Effector CD4-positive, alpha-beta T cell (primary cell): ENCODE measurements around the gene CBX4.

ENCODE experiments used
- DNase-seq: peaks from one replicate; pipeline ENCODE4 v3.0.0-alpha.2; 2020

The CBX4 gene

GRCh38 chr17:79841369-79842135 lies 2.3 kb upstream of the CBX4 start:
- no peak for DNase-seq

DNA sequence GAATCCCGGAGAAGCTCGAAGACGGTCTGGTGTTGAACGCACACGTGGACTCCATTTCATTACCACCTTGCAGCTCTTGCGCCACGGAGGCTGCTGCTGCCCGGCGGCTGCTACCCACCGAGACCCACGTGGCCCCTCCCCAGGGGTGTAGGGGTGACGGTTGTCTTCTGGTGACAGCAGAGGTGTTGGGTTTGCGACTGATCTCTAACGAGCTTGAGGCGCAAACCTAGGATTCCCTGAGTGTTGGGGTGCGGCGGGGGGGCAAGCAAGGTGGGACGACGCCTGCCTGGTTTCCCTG lies 1.7 kb upstream of the CBX4 start:
- DNase-seq = no peak

DNA sequence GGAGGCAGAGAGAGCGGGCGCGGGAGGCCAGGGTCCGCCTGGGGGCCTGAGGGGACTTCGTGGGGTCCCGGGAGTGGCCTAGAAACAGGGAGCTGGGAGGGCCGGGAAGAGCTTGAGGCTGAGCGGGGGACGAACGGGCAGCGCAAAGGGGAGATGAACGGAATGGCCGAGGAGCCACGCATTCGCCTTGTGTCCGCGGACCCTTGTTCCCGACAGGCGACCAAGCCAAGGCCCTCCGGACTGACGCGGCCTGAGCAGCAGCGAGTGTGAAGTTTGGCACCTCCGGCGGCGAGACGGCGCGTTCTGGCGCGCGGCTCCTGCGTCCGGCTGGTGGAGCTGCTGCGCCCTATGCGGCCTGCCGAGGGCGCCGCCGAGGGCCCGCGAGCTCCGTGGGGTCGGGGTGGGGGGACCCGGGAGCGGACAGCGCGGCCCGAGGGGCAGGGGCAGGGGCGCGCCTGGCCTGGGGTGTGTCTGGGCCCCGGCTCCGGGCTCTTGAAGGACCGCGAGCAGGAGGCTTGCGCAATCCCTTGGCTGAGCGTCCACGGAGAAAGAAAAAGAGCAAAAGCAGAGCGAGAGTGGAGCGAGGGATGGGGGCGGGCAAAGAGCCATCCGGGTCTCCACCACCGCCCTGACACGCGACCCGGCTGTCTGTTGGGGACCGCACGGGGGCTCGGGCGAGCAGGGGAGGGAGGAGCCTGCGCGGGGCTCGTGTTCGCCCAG lies 1.2 kb upstream of the CBX4 start:
- no peak for DNase-seq

- no peak for DNase-seq
Measured at GRCh38 chr17:79838522-79839274, 542 bp downstream of the CBX4 start.

DNA sequence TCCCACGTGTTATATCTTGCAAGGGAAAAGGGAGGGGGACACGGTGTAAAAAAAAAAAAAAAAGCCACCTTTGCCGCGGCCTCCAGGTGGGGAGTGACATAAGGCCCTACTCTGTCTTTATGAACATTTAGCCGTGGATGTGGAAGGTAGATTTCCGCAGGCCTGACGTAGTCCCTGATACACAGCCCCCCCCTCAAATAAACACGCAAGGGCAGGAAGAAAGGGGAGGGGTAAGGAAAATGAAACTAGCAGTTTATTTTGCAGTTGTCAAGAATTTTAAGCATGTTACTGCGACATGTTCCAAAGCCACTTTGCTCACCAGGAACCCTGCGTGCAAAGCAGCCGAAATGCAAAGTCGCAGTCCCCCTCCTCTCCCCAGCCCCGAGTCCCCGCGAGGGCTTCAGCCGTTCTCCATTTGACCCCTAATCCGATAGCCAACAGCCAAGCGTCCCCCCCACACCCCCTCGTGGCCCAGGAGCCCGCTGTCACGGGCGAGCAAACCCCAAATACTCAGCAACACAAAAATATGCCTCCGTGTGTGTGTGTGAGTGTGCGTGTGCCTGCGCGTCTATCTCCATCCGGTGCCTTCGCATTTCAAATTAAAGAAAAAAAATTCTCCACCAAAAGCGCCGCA lies 1.2 kb downstream of the CBX4 start:
- DNase-seq = no peak

GRCh38 chr17:79836972-79837887 lies 2.0 kb downstream of the CBX4 start:
- no peak for DNase-seq

DNA sequence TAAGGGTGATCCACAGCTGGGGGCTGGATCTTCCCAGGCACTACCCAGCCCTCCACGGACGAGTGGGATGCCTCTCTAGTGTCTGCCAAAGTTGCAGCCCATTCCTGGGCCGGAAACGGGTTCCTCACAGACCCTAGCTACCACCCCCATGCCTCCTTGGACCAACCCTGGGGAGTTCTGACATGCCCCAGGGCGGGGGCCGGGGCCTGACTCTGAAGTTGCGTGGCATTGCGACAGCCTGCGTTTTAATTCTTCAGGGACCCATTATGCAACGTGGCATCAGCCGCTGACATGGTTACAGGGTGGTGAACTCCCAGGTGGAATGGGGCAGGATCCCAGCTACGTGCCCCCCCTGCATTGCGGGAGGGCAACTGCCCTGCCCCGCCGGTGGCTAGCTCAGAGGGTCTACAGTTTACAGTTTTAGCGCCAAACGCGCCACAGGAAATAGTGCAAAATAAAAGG lies 2.7 kb downstream of the CBX4 start:
- DNase-seq = no peak

- no peak for DNase-seq
Measured at GRCh38 chr17:79835953-79836509, 3.2 kb downstream of the CBX4 start.

DNA sequence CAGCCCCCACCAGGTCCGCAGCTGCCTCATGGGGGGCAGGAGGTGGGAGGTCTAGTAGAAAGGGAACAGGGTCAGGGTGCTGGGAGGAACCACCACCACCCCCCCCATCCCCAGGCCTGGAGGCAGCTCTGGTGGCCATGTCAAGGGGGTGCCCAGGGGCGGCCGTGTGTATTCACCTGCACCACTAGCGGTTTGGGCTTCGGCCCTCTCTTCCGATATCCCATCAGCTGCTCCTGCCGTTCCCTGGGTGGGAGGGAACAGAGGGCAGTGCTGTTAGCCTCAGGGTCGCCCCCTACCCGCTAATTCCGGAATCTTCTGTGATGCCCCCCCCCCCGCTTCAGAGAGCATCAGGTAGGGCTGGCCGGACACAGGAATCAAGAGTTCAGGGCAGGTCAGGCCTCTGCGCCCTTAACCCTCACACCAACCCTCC lies 3.8 kb downstream of the CBX4 start:
- DNase-seq = no peak

- DNase-seq = no peak
Measured at GRCh38 chr17:79834565-79835469, 4.4 kb downstream of the CBX4 start.

DNA sequence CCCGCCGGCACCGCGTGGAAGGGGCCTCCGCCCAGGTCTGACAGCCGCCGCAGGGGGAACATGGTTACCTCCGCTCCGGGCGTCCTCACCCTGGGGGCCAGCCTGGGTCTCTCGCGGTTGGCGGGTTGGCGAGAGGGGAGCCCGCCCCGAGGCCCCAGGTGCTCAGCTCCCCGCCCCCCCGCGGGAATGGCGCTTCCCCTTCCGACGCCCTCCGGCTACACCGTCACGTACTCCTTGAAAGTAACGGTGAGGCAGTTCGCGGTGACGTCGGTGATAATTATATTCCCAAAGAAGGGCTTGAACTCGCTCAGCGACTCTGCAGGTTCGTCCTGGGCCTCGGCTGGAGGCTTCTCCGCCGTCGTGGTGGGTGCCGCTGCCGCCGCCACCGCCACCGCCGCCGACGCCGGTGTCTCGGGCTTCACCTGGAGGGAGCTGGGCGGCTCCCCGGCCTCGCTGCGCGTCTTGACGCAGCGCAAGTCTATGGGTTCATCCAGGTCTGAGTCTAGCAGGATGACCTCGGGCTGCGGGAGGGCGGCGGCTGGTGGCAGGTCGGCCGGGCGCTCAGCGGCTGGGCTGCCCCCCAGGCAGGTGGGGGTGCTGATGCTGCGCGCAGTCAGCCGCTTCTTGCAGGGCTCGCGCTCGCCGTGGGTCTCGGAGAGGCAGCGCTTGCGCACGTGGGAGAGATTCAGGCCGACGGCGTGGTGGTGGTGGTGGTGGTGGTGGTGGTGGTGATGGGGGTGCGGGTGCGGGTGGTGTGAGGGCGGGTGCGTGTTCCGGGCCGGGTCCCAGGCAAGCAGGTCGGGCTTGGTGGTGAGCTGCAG lies 5.3 kb downstream of the CBX4 start:
- DNase-seq = no peak

DNA sequence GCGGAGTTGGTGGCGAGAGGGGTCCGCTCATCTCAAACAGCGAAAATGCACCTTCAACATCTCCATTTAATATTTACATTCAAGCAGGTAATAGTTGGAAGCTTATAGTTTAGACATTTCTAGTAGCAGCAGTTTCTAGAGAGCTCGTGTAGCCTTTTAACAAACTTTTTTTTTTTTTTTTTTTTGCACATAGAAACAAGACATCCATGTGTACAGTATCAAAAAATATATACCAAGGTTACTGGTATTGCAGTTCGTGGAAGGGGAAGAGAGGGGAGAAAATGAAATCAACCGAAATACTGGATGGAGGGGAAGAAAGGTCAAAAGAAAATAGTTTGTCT lies 6.2 kb downstream of the CBX4 start:
- DNase-seq = no peak

DNA sequence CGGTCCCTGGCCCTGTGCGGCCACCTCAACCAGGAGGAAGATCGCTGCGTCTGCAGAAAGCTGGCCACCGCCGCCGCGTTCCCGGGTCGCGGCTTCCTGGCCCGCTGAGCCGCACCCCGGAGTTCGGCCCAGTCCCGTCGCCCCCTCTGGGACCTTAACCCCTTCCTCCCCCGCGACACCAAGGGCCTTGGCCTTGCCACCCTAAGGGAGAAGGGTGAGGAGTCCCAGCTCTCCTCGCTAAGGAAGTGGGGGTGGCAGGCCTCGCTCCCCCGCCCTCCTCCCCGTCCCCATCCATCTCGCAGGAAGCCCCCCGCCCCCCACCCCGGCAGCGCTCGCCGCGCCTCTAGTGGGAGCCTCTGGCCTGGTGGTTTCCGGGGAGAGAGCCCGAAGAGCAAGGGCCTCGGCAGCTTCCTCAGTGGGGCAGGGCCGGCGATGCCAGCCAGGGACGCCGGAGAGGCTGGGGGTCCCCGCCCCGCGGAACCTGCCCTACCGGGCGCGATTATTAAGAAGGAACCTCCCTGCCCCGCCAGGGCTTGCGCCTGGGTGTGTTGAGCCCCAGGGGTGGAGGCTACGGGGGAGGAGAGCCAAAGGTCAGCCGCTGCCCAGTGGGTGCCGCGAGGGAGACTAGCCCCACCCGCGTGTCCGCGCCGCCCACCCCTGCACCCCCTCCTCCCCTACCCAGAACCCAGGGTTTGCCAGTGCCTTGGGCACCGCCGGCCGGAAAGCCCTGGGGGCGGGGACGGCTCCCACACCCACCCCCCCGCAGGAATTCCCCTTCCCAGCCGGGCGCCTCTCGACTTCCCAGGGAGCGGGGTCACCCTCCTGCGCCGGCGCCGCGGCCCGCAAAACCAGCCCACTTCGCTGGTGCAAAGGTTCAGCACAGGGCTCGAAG lies 6.8 kb downstream of the CBX4 start:
- no peak for DNase-seq

- DNase-seq = no peak
Measured at GRCh38 chr17:79831265-79832217, 7.7 kb downstream of the CBX4 start.

DNA sequence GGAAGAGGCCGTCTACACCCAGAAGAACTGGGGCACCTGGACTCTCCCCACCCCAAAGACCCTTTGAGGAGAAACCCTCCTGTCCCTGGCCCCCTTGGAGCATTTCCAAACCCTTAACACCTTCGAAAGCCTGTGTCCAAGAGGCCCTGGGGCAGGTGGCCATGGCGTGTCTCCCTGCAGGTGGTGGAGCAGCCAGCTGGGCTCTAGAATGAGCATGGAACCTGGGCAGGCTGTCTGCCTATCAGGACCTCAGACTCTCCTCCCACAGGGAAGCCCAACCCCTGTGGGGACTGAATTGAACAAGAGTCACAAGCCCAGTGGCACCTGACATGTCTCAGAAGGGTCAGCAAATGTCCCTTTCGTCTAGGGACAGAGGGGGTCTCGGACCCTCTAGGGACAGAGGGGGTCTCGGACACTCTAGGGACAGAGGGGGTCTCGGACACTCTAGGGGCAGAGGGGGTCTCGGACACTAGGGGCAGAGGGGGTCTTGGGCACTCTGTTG lies 8.4 kb downstream of the CBX4 start:
- DNase-seq = no peak

DNA sequence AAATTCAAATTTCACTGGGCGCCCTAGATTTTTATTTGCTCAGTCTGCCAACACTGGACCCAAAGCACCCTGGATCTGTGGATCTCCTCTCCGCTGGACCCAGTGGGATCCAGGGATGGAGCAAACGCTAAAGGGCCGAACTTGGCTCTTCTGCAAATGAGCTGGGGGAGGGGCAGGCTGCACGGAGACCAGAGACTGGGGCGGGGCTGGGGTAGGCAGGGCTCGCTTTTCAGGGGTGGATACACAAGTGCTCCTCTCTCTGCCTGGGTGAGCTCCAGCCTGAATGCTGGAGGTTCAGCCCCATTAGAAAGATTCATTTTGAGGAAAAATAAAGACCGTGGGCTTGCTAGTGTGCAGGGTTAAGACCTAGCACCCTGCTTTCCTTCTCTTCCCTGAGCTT lies 8.9 kb downstream of the CBX4 start:
- no peak for DNase-seq

DNA sequence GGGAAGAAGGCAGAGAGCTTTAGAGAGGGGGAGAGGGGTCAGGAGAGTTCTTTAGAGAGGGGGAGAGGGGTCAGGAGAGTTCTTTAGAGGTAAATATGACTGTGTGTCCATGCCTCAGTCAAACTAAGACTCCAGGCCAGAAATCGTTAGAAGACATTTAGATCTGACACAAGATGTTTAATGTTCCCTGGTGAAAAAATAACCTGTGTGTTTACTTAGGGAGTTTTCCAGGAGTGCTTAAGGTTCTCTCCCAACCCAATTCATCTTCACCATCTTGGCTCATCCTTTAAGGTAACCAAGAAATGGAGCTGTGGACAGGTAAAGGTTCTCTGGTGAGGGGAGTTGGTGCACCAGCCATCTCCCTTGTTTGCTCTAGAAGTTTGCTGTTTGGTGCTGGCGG lies 9.8 kb downstream of the CBX4 start:
- no peak for DNase-seq
